Occipital lobe (tissue), 3 donors: Measurements from ENCODE around the gene RCN2. TPM values are rescaled to one million over a fixed set of nuclear protein-coding genes. Genes with fewer than 3 reads are reported as not detected.

Experiments used
- DNase-seq: peaks from one replicate; lab custom pipeline; 2025; lab: John Stamatoyannopoulos, UW
- small RNA-seq: library from RNA; depleted of rRNA; stranded (forward); fragments of <200 nt; gene quantifications from one replicate; pipeline ENCODE3, GENCODE V24; 2014
- total RNA-seq: library from RNA; depleted of rRNA; stranded (reverse); fragments of >200 nt; gene quantifications from one replicate; pipeline ENCODE4 v1.2.3, GENCODE V29; 2014

The RCN2 gene
- total RNA-seq, 1 donor from 2014 or later: 68.0 TPM

- no peak for DNase-seq
These were observed 62.9 kb downstream of the RCN2 start for GRCh38 chr15:76994496-76994895.

- DNase-seq: peak; percentile 40
These were observed 63.7 kb downstream of the RCN2 start, which contains the start of gene PSTPIP1 for GRCh38 chr15:76994971-76995945. Gene PSTPIP1, plus strand, starts transcription at chr15:76995126. Its CDS starts 448 bp downstream, at chr15:76995574.

GRCh38 chr15:76996076-76996525 is 64.6 kb downstream of the RCN2 start:
- DNase-seq: no peak

- DNase-seq: no peak
These were observed 65.2 kb downstream of the RCN2 start for GRCh38 chr15:76996526-76997401.

GRCh38 chr15:76998663-76999285 is 67.2 kb downstream of the RCN2 start:
- no peak for DNase-seq

GRCh38 chr15:76999996-77000395 is 68.4 kb downstream of the RCN2 start:
- no peak for DNase-seq

- no peak for DNase-seq
These were observed 69.8 kb downstream of the RCN2 start for GRCh38 chr15:77001351-77001750.

GRCh38 chr15:77001966-77002365 is 70.4 kb downstream of the RCN2 start:
- DNase-seq: no peak

- no peak for DNase-seq
These were observed 70.9 kb downstream of the RCN2 start for GRCh38 chr15:77002436-77002835.

GRCh38 chr15:77002954-77003912 is 71.7 kb downstream of the RCN2 start:
- DNase-seq: no peak

Small RNA genes lying within 50 kb of the gene (small RNA-seq; reads per million reads assigned to genes)
- not detected for gene RN7SL278P

Other genes with a start within 250 kb of the RCN2 start
- gene SCAPER, start 26.4 kb upstream of the RCN2 start, total RNA-seq: 80.0 TPM
- 0.62 TPM for gene PSTPIP1, start 63.4 kb downstream of the RCN2 start, total RNA-seq
- gene TSPAN3, start 139.4 kb downstream of the RCN2 start, total RNA-seq: 202 TPM